ENCODE data around the gene SLC26A2. TPM values are rescaled to one million over a fixed set of nuclear protein-coding genes. Genes with fewer than 3 reads are reported as not detected.

The SLC26A2 gene
- total and polyA plus RNA-seq, 4 donors, result 5.8 to 25.6 (median 14.1) TPM

DNA sequence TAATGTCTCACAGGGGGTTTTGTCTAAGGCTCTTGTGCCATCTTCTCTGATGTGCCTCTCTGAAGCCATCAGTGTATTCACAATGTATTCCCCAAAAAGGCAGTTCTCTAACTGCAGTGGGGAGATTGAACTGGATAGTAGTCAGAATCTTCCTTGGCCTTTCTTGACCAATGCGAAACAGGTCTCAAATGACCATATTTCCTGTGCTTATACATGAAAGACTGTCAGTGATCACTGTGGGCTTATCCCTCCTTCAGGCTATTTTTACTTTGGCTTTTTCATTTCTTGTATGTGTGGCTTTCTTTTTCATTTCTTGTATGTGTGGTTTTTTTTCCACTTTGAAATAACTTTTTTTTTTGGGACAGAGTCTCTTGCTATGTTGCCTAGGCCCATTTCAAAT is 59.7 kb downstream of the SLC26A2 start:
- no peaks in the 10 kb centered on the region for H3K27me3 ChIP-seq (ENCODE audit: control insufficient read depth in 3 of 3, insufficient read depth in 3 of 3, low read length in 2 of 3)
- TF ChIP-seq, protein P1, sequence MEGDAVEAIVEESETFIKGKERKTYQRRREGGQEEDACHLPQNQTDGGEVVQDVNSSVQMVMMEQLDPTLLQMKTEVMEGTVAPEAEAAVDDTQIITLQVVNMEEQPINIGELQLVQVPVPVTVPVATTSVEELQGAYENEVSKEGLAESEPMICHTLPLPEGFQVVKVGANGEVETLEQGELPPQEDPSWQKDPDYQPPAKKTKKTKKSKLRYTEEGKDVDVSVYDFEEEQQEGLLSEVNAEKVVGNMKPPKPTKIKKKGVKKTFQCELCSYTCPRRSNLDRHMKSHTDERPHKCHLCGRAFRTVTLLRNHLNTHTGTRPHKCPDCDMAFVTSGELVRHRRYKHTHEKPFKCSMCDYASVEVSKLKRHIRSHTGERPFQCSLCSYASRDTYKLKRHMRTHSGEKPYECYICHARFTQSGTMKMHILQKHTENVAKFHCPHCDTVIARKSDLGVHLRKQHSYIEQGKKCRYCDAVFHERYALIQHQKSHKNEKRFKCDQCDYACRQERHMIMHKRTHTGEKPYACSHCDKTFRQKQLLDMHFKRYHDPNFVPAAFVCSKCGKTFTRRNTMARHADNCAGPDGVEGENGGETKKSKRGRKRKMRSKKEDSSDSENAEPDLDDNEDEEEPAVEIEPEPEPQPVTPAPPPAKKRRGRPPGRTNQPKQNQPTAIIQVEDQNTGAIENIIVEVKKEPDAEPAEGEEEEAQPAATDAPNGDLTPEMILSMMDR (IDR thresholded peaks at IDR 0.05; ENCODE audit: control extremely low read depth, extremely low read depth), result no peak
- ATAC-seq (ENCODE audit: insufficient read depth, low FRiP score) (no peak), DNase-seq (no peak)
- H3K4me3 ChIP-seq, result no peak overlapping the region
- WGBS, 2 donors, result 90 to 100% methylated on average over 1 of the region's 1 CpG
- no peak overlapping the region for H3K9ac ChIP-seq (ENCODE audit: insufficient read depth in 1 of 2, low read length in 2 of 2)
- H3K27ac ChIP-seq (ENCODE audit: low read depth in 1 of 2, low read length in 1 of 2), result no peak overlapping the region
- peaks cover 0 to 4% (median 3%) of the 10 kb centered on the region in 4 donors for H3K9me3 ChIP-seq (ENCODE audit: control insufficient read depth in 4 of 4, insufficient read depth in 3 of 4, low read length in 3 of 4)
- peaks cover 20 to 56% (median 41%) of the 10 kb centered on the region in 4 donors for H3K36me3 ChIP-seq (ENCODE audit: control insufficient read depth in 4 of 4, insufficient read depth in 4 of 4, low read length in 4 of 4)
- H3K4me1 ChIP-seq (ENCODE audit: control insufficient read depth in 5 of 5, insufficient read depth in 5 of 5, low read length in 5 of 5), result peaks cover 0 to 31% (median 0%) of the 10 kb centered on the region in 5 donors

DNA sequence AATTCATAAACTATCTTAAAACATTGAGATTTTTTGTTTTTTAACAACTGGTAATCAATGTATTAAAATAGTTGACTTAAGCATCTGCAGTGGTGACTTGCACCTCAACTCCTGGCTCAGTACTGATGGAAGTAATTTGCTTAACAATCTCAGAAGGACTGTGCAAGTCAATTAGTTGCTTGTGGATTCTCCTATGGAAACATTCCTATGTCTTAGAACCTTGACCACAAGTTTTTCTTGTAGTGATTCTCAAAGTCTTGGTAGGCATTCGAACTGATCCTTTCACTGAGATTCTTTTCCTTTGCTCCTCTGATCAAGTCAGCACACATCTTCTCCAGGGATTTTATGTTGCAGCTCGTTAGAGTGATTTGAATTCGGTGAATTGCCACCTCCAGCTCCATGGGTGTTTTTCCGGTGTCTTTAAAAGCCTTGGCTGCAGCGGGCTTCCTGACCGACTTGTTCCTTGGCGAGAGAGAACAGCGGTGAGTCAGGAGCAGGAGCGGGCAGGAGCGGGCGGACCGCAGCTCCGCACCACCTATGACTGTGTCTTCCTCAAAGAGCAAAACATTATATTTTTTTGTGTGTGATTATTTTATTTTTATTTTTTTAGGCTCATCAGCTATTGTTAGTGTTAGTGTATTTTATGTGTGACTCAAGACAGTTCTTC is 61.1 kb downstream of the SLC26A2 start:
- Histone ChIP-seq H3K4me1 (ENCODE audit: control insufficient read depth in 5 of 5, insufficient read depth in 5 of 5, low read length in 5 of 5) (peaks cover 0 to 31% (median 0%) of the 10 kb centered on the region in 5 donors), H3K9me3 (ENCODE audit: control insufficient read depth in 4 of 4, insufficient read depth in 3 of 4, low read length in 3 of 4) (no peaks in the 10 kb centered on the region), H3K36me3 (ENCODE audit: control insufficient read depth in 4 of 4, insufficient read depth in 4 of 4, low read length in 4 of 4) (peaks cover 20 to 52% (median 39%) of the 10 kb centered on the region in 4 donors), H3K4me3 (no peak overlapping the region), H3K27me3 (ENCODE audit: control insufficient read depth in 3 of 3, insufficient read depth in 3 of 3, low read length in 2 of 3) (no peaks in the 10 kb centered on the region), H3K9ac (ENCODE audit: insufficient read depth in 1 of 2, low read length in 2 of 2) (no peak overlapping the region), H3K27ac (ENCODE audit: low read depth in 1 of 2, low read length in 1 of 2) (peak overlapping the region; percentile 6 to 88)
- ATAC-seq (ENCODE audit: insufficient read depth, low FRiP score) (no peak), DNase-seq (no peak)
- TF ChIP-seq, protein P1 (IDR thresholded peaks at IDR 0.05; ENCODE audit: control extremely low read depth, extremely low read depth), result no peak
- 74 to 79% methylated on average over 13 of the region's 13 CpGs for WGBS, 2 donors

DNA sequence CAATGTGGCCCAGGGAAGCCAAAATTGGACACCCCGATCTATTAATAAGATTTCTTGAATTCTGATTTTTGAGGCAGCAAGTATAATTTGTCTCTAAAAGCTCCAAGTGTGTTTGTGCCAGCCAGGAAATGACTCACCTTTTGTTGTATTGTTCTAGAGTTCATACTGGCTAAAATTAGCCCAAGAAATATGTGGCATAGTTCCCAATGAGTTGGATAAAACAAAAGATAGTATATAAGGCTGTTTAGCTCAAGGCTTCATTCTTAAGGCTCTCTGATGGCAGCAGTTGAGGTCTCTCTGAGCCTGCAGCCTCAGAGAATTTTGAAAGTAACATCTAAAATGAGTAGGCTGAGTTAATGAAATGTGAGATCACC is 61.6 kb downstream of the SLC26A2 start:
- 50 to 70% methylated on average over 1 of the region's 1 CpG for WGBS, 2 donors
- no peak overlapping the region for H3K4me3 ChIP-seq

More for the DNA sequence above, 61.6 kb downstream of the SLC26A2 start:
- H3K27ac ChIP-seq (ENCODE audit: low read depth in 1 of 2, low read length in 1 of 2), result peak overlapping the region in 1 of 2 donors; percentile 88
- H3K27me3 ChIP-seq (ENCODE audit: control insufficient read depth in 3 of 3, insufficient read depth in 3 of 3, low read length in 2 of 3), result no peaks in the 10 kb centered on the region
- peaks cover 20 to 56% (median 42%) of the 10 kb centered on the region in 4 donors for H3K36me3 ChIP-seq (ENCODE audit: control insufficient read depth in 4 of 4, insufficient read depth in 4 of 4, low read length in 4 of 4)
- peaks cover 0 to 31% (median 0%) of the 10 kb centered on the region in 5 donors for H3K4me1 ChIP-seq (ENCODE audit: control insufficient read depth in 5 of 5, insufficient read depth in 5 of 5, low read length in 5 of 5)
- H3K9me3 ChIP-seq (ENCODE audit: control insufficient read depth in 4 of 4, insufficient read depth in 3 of 4, low read length in 3 of 4), result no peaks in the 10 kb centered on the region
- H3K9ac ChIP-seq (ENCODE audit: insufficient read depth in 1 of 2, low read length in 2 of 2), result no peak overlapping the region
- DNase-seq (peak in 2 of 3 donors; percentile 27 to 53), ATAC-seq (ENCODE audit: insufficient read depth, low FRiP score) (peak; percentile 53)
- TF ChIP-seq, protein P1 (IDR thresholded peaks at IDR 0.05; ENCODE audit: control extremely low read depth, extremely low read depth), result no peak

Data from lung (tissue), 12 donors.